Epithelial cell of proximal tubule (primary cell): ENCODE measurements around the gene NNMT. TPM values are rescaled to one million over a fixed set of nuclear protein-coding genes. Genes with fewer than 3 reads are reported as not detected.

Experiments used
- DNase-seq: peaks from one replicate; pipeline ENCODE4 v3.0.0-alpha.2; 2011; ENCODE audit warnings: low read depth
- H3K4me3 ChIP-seq: 2 replicates; pipeline ENCODE4 v1.5.1; 2011; ENCODE audit warnings: low read depth, mild to moderate bottlenecking, low read length
- CTCF ChIP-seq: conservative IDR thresholded peaks from 2 replicates; pipeline ENCODE4 v1.5.1; 2012; ENCODE audit warnings: low read depth, mild to moderate bottlenecking, low read length
- total RNA-seq: library from RNA; depleted of rRNA; stranded (reverse); fragments of >200 nt; gene quantifications from 2 replicates; pipeline ENCODE4 v1.2.3, GENCODE V29; 2015

NNMT gene
- total RNA-seq, 1 donor from 2014 or later: 875 TPM

GRCh38 chr11:114253771-114254170 lies 42.4 kb upstream of the NNMT start:
- TF ChIP-seq CTCF: no peak
- DNase-seq: no peak

GRCh38 chr11:114254571-114255146 lies 41.5 kb upstream of the NNMT start:
- TF ChIP-seq CTCF: no peak
- no peak for DNase-seq
- no peak overlapping the region for H3K4me3 ChIP-seq

More at GRCh38 chr11:114253771-114254170, 42.4 kb upstream of the NNMT start:
- no peak overlapping the region for H3K4me3 ChIP-seq

- no peak overlapping the region for H3K4me3 ChIP-seq
- no peak for TF ChIP-seq CTCF
- no peak for DNase-seq
These were observed 40.9 kb upstream of the NNMT start for GRCh38 chr11:114255289-114255688.

GRCh38 chr11:114256176-114256966 lies 39.8 kb upstream of the NNMT start:
- H3K4me3 ChIP-seq: no peak overlapping the region
- no peak for TF ChIP-seq CTCF
- no peak for DNase-seq

GRCh38 chr11:114256967-114257286 lies 39.3 kb upstream of the NNMT start:
- no peak for TF ChIP-seq CTCF
- no peak for DNase-seq
- H3K4me3 ChIP-seq: no peak overlapping the region

- peak; percentile 55 for TF ChIP-seq CTCF
- DNase-seq: no peak
- H3K4me3 ChIP-seq: no peak overlapping the region
These were observed 38.3 kb upstream of the NNMT start for GRCh38 chr11:114257621-114258558.
